ENCODE measurements around the gene ACVR1.

ACVR1 gene

DNA sequence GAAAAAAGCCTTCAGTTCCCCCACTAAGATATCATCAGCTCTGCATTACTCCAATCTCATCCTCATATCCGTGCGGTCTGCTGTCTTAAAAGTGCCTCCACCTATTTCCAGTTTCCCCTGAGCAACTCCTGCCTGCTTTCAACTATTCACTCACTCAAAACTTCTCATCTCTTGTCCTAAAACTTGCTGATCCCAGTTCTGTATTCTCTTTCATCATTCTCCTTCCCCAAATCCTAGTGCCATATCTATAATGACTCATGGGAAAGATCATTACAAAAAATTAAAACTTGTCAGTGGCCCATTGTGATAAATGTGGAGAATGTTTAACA lies 20.0 kb downstream of the ACVR1 start:
- DNase-seq (ENCODE audit: low spot score): no peak
- TF ChIP-seq CTCF (IDR thresholded peaks at IDR 0.05; ENCODE audit: extremely low read depth, missing control alignments): no peak

DNA sequence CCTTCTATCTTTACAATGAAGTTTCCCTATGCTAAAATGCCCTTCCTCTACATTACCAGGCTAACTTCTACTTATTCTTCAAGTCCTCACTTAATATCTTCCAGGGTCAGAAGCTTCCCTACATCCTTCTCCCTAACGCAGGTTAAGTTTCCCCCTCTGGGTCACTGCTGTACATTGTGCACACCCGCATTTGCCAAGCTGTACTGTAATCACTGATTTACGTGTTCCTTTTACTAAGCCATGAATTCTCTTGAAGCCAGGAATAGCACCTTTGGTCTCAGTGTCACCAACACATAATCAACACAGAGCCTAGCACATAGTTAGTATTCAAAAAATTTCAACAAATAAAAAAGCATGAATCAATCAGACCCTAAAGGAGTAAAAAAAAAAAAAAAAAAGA lies 22.3 kb downstream of the ACVR1 start:
- TF ChIP-seq CTCF (IDR thresholded peaks at IDR 0.05; ENCODE audit: extremely low read depth, missing control alignments): no peak
- no peak for DNase-seq (ENCODE audit: low spot score)

GRCh38 chr2:157853211-157853610 lies 22.9 kb downstream of the ACVR1 start:
- TF ChIP-seq CTCF (IDR thresholded peaks at IDR 0.05; ENCODE audit: extremely low read depth, missing control alignments): no peak
- no peak for DNase-seq (ENCODE audit: low spot score)

DNA sequence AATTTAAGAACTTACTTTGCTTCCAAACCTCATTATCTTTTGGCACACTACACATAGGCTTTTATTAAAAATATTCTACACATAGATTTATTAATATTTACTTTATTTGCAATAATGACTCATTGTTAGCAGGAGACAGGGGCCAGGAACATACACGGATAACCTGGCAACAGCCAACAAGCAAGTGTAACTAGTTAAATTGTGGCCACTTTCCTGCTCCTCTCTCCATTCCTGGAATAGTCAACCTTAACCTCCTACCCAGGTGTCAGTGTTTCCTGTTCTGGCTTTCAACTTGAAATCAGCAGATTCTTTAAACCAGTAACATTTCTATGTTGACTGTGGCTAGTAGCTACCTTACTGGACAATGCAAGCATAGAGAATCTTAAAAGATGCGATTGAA lies 26.5 kb downstream of the ACVR1 start:
- no peak for TF ChIP-seq CTCF (IDR thresholded peaks at IDR 0.05; ENCODE audit: extremely low read depth, missing control alignments)
- DNase-seq (ENCODE audit: low spot score): no peak

DNA sequence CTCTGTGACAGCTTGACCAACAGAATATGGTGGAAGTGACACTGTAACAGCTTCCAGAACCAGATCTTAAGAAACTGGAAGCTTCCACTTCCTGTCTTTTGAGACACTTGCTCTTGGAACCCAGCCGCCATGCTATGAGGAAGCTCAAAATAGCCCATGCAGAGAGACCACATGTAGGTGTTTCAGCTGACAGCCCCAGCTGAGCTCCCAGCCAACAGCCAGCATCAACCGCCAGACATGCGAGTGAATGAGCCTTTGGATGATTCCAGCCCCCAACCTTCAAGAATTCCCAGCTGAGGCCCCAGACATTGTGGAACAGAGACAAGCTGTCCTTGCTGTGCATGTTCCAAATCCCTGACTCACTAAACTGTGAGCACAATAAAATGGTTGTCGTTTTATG lies 27.9 kb downstream of the ACVR1 start:
- TF ChIP-seq CTCF (IDR thresholded peaks at IDR 0.05; ENCODE audit: extremely low read depth, missing control alignments): no peak
- DNase-seq (ENCODE audit: low spot score): no peak

DNA sequence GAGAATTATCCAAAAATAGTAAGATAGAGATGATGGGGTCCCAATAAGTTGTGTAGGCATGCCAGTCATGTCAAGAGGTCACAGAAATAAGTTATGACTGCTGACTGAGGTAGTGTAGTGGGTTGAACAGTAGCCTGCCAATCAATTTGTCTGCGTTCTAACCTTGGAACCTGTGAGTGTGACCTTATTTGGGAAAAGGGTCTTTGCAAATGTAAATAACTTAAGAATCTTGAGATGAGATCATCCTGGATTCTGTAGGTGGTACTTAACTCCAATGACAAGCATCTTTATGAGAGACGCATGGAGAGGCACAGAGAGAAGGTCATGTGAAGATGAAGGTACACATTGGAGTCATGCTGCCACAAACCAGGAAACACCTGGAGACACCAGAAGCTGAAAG lies 31.0 kb downstream of the ACVR1 start:
- TF ChIP-seq CTCF (IDR thresholded peaks at IDR 0.05; ENCODE audit: extremely low read depth, missing control alignments): no peak

GRCh38 chr2:157843935-157844334 lies 32.2 kb downstream of the ACVR1 start:
- no peak for DNase-seq (ENCODE audit: low spot score)
- TF ChIP-seq CTCF (IDR thresholded peaks at IDR 0.05; ENCODE audit: extremely low read depth, missing control alignments): no peak

More for the DNA sequence above, 31.0 kb downstream of the ACVR1 start:
- no peak for DNase-seq (ENCODE audit: low spot score)
